Prostate gland (tissue), 2 donors: Measurements from ENCODE around the gene AHCTF1. TPM values are rescaled to one million over a fixed set of nuclear protein-coding genes. Genes with fewer than 3 reads are reported as not detected.

ENCODE experiments used
- DNase-seq: peaks from one replicate; pipeline ENCODE4 v3.0.0-alpha.2; 2019; ENCODE audit warnings: low spot score
- H3K27ac ChIP-seq, 2 donors: fragments of 200-600 bp; sonication (generic); 2 replicates each; pipeline ENCODE4 v1.5.1; 2017 to 2019
- H3K27me3 ChIP-seq: fragments of 200-600 bp; sonication (generic); replicated peaks from 2 replicates; pipeline ENCODE4 v1.5.1; 2019; ENCODE audit not compliant: insufficient read depth
- H3K36me3 ChIP-seq, 2 donors: fragments of 200-600 bp; sonication (generic); 1 replicate in 1 of 2; 2 replicates in 1 of 2; pipeline versions ENCODE4 v1.5.1 to v1.8.1; 2017 to 2019
- H3K4me1 ChIP-seq: fragments of 200-600 bp; sonication (generic); replicated peaks from 2 replicates; pipeline ENCODE4 v1.5.1; 2019
- H3K4me3 ChIP-seq, 2 donors: fragments of 200-600 bp; sonication (generic); 2 replicates each; pipeline ENCODE4 v1.5.1; 2017 to 2019
- H3K9me3 ChIP-seq: fragments of 200-600 bp; sonication (generic); 2 replicates; pipeline ENCODE4 v1.5.1; 2017
- CTCF ChIP-seq, 4 experiments: fragments of 200-600 bp in 2 of 4; fragments of 450-650 bp in 2 of 4; sonication (generic) in 2 of 4; IDR thresholded peaks; 1 replicate in 3 of 4; 2 replicates in 1 of 4; pipeline ENCODE4 v1.5.1; 2016 to 2019; ENCODE audit warnings: antibody characterized with exemption in 4 of 4, mild to moderate bottlenecking in 2 of 4, moderate library complexity in 2 of 4
- POLR2A ChIP-seq: fragments of 450-650 bp; IDR thresholded peaks from one replicate; pipeline ENCODE4 v1.6.1; 2016; ENCODE audit warnings: antibody characterized with exemption, mild to moderate bottlenecking
- POLR2AphosphoS5 ChIP-seq: sonication (generic); formaldehyde crosslinking; IDR thresholded peaks from one replicate; pipeline ENCODE4 v1.6.1; 2017; ENCODE audit warnings: antibody characterized with exemption
- WGBS: methylation state at CpG from one replicate; pipeline ENCODE4 v1.1.5; 2018; 5-methylcytosine and 5-hydroxymethylcytosine counted together
- intact Hi-C: fragments of 100-400 bp; cut with DNase I; formaldehyde crosslinking; loops from one replicate; pipeline ENCODE4 v1.14.2; 2022
- total RNA-seq, 2 donors: library from RNA; depleted of rRNA; stranded (reverse); fragments of >200 nt; gene quantifications; one replicate each; pipeline ENCODE4 v1.1.0, GENCODE V29; 2016

AHCTF1 gene
- total RNA-seq, 2 donors from 2014 or later, result 22.5 to 39.6 TPM

- H3K36me3 ChIP-seq, result no peaks in the 10 kb centered on the region
- H3K27ac ChIP-seq, result no peak overlapping the region
- intact Hi-C loops, result no loop called here
- no peaks in the 10 kb centered on the region for H3K4me1 ChIP-seq
- WGBS, result 59% methylated on average over 1 of the region's 1 CpG
- H3K9me3 ChIP-seq, result no peaks in the 10 kb centered on the region
- no peaks in the 10 kb centered on the region for H3K27me3 ChIP-seq
- TF ChIP-seq CTCF (IDR thresholded peaks at IDR 0.05), result peak in 3 of 4 experiments; percentile 13 to 42 (median 39)
- TF ChIP-seq POLR2AphosphoS5, result no peak
- peak; percentile 14 for DNase-seq
- H3K4me3 ChIP-seq, result no peak overlapping the region
Measured at GRCh38 chr1:246907472-246907871, 24.3 kb downstream of the AHCTF1 start.

GRCh38 chr1:246906833-246907232, 24.9 kb downstream of the AHCTF1 start:
- TF ChIP-seq POLR2A, result no peak
- TF ChIP-seq CTCF (IDR thresholded peaks at IDR 0.05), result no peak
- TF ChIP-seq POLR2AphosphoS5, result no peak
- no peaks in the 10 kb centered on the region for H3K36me3 ChIP-seq
- no peak overlapping the region for H3K27ac ChIP-seq
- H3K4me3 ChIP-seq, result no peak overlapping the region
- no peaks in the 10 kb centered on the region for H3K4me1 ChIP-seq
- H3K27me3 ChIP-seq, result no peaks in the 10 kb centered on the region
- WGBS, result 54% methylated on average over 1 of the region's 1 CpG
- H3K9me3 ChIP-seq, result no peaks in the 10 kb centered on the region
- intact Hi-C loops, result no loop called here
- DNase-seq, result no peak

- H3K4me3 ChIP-seq, result no peak overlapping the region
- H3K27me3 ChIP-seq, result no peaks in the 10 kb centered on the region
- no peak overlapping the region for H3K27ac ChIP-seq
- no peak for TF ChIP-seq CTCF (IDR thresholded peaks at IDR 0.05)
- no peaks in the 10 kb centered on the region for H3K9me3 ChIP-seq
- no peak for DNase-seq
- intact Hi-C loops, result no loop called here
- H3K36me3 ChIP-seq, result peaks cover 0 to 7% of the 10 kb centered on the region in 2 donors
- no peaks in the 10 kb centered on the region for H3K4me1 ChIP-seq
- WGBS, result 94% methylated on average over 5 of the region's 5 CpGs
Measured at GRCh38 chr1:246901874-246902273, 29.9 kb downstream of the AHCTF1 start.

- DNase-seq, result no peak
- intact Hi-C loops, result no loop called here
- no peak overlapping the region for H3K4me3 ChIP-seq
- H3K36me3 ChIP-seq, result peaks cover 0 to 7% of the 10 kb centered on the region in 2 donors
- 96% methylated on average over 5 of the region's 5 CpGs for WGBS
- H3K9me3 ChIP-seq, result no peaks in the 10 kb centered on the region
- H3K27me3 ChIP-seq, result no peaks in the 10 kb centered on the region
- H3K27ac ChIP-seq, result no peak overlapping the region
- no peak for TF ChIP-seq POLR2AphosphoS5
- TF ChIP-seq CTCF (IDR thresholded peaks at IDR 0.05), result no peak
- no peak for TF ChIP-seq POLR2A
- no peaks in the 10 kb centered on the region for H3K4me1 ChIP-seq
Measured at GRCh38 chr1:246897302-246897701, 34.4 kb downstream of the AHCTF1 start.

- peaks cover 0 to under 1% of the 10 kb centered on the region in 2 donors for H3K36me3 ChIP-seq
- no peak for DNase-seq
- intact Hi-C loops, result no loop called here
- no peak overlapping the region for H3K4me3 ChIP-seq
- no peak overlapping the region for H3K27ac ChIP-seq
- no peaks in the 10 kb centered on the region for H3K4me1 ChIP-seq
- 87% methylated on average over 5 of the region's 5 CpGs for WGBS
- H3K9me3 ChIP-seq, result no peaks in the 10 kb centered on the region
- no peak for TF ChIP-seq POLR2A
- TF ChIP-seq CTCF (IDR thresholded peaks at IDR 0.05), result no peak
- no peak for TF ChIP-seq POLR2AphosphoS5
- no peaks in the 10 kb centered on the region for H3K27me3 ChIP-seq
Measured at GRCh38 chr1:246893191-246893939, 38.4 kb downstream of the AHCTF1 start.
